ENCODE measurements around the gene IFT122.

The IFT122 gene

DNA sequence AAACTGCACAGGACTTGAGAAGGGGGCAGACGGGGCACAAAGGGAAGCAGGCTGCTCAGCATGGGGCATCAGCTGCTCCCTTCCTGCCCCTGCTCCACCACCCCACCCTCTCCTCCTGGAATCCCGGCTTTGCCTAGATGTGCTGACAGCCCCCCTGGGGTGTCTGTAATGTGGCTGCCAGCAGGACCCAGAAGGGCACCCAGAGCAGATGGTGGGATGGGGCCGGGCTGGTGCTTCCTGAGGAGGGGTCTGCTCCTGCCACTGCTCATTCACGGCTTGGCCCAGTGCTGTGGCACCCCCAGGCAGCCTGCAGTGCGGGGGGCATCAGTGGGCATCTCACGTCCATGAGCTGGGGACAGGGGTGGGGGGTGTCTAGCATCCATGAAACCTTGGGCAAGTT, 113.1 kb downstream of the IFT122 start:
- FAIRE-seq: no peak
- no peak for DNase-seq (ENCODE audit: insufficient read length, low spot score)
- TF ChIP-seq TAF1 (IDR thresholded peaks at IDR 0.05; ENCODE audit: low read depth, low read length): no peak
- TF ChIP-seq POLR2AphosphoS5 (IDR thresholded peaks at IDR 0.05; ENCODE audit: low read depth, low read length): no peak
- TF ChIP-seq POLR2A (IDR thresholded peaks at IDR 0.05; ENCODE audit: low read depth, low read length): no peak
- no peak for TF ChIP-seq PAX5 (IDR thresholded peaks at IDR 0.05; ENCODE audit: insufficient read depth, low read length, severe bottlenecking)
- TF ChIP-seq SPI1 (IDR thresholded peaks at IDR 0.05; ENCODE audit: low read depth, low read length): no peak
- no peak for TF ChIP-seq POU2F2 (IDR thresholded peaks at IDR 0.05; ENCODE audit: low read depth, low read length)

DNA sequence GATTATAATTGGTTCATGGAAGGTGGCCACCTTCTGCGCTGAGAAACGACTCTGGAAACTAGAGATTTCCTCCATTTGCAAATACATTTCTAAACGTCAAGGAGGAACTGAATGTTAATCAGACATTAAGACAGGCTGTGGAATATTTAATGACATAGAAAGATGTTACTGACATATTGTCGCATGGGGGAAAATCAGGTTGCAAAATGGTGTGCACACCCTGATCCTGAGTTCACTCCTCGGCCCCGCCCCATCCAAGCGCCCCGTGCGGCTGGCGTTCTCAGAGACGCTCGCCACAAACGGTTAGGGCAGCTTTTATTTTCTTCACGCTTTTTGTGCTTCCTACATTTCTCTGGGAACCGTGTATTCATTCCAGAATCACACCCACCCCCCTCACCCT, 113.7 kb downstream of the IFT122 start:
- FAIRE-seq (peak; percentile 64), DNase-seq (ENCODE audit: insufficient read length, low spot score) (no peak)
- TF ChIP-seq POLR2AphosphoS5 (IDR thresholded peaks at IDR 0.05; ENCODE audit: low read depth, low read length) (no peak), POLR2A (IDR thresholded peaks at IDR 0.05; ENCODE audit: low read depth, low read length) (no peak), TAF1 (IDR thresholded peaks at IDR 0.05; ENCODE audit: low read depth, low read length) (no peak), POU2F2 (IDR thresholded peaks at IDR 0.05; ENCODE audit: low read depth, low read length) (no peak), PAX5 (IDR thresholded peaks at IDR 0.05; ENCODE audit: insufficient read depth, low read length, severe bottlenecking) (no peak), SPI1 (IDR thresholded peaks at IDR 0.05; ENCODE audit: low read depth, low read length) (no peak)

DNA sequence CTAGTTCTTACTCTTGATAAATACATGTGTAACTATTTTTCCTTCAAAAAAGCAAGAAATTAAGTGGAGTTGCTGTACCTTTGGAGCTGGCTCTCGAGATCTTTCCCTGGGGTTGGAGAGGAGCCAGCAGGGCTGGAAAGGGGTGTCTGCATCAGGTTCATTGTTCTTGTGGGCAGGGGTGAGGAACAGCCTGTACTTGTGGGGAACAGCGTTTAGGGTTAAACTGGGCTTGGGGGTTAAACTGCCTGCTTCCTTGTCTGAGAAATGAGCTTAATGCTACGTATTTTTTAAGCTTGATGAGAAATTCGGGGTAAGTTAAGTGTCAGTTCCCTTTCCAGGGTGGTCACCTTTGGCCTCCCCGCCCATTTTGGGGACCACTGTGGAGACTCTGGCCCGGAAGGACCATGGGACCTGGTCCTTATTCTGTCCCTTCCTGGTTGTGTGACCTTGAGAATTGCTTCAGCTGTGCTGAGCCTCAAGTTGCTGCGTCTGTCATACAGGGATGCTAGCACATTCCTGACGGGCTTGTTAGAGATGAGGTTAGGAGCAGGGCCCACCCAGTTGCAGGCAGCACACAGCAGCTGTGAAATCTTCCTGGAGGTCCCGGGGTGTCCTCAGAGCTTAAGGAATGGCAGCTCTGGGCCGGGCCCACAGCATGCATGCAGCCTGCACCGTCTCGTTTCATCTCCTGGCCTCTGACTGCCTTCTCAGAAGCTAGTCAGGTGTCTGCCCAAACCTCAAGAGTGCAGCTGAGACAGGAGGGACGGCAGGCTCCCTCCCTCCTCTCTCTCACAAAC, 114.5 kb downstream of the IFT122 start:
- DNase-seq (ENCODE audit: insufficient read length, low spot score) (no peak), FAIRE-seq (no peak)
- TF ChIP-seq SPI1 (IDR thresholded peaks at IDR 0.05; ENCODE audit: low read depth, low read length) (no peak), PAX5 (IDR thresholded peaks at IDR 0.05; ENCODE audit: insufficient read depth, low read length, severe bottlenecking) (no peak), POLR2A (IDR thresholded peaks at IDR 0.05; ENCODE audit: low read depth, low read length) (no peak), POLR2AphosphoS5 (IDR thresholded peaks at IDR 0.05; ENCODE audit: low read depth, low read length) (no peak), TAF1 (IDR thresholded peaks at IDR 0.05; ENCODE audit: low read depth, low read length) (no peak), POU2F2 (IDR thresholded peaks at IDR 0.05; ENCODE audit: low read depth, low read length) (no peak)

DNA sequence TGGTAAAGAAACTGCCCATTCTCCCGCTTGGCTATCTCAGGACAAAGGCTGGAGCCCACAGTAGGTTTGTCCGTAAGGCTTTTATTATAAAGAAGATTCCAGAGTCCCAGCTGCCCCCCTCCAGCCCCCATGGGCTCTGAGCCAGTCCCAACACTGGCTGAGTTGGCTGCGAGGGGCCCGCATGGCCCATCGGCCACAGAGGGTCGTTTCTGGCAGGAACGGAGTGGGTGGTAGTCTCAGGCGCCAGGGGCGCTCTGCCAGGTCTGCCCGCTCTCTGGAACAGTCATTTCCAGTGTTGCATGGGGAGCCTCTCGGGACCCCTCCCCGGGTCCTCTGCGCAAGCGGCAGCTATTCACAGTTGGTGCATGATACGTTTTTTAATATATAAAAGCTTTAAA, 115.1 kb downstream of the IFT122 start:
- DNase-seq (ENCODE audit: insufficient read length, low spot score) (no peak), FAIRE-seq (no peak)
- no peak for TF ChIP-seq PAX5 (IDR thresholded peaks at IDR 0.05; ENCODE audit: insufficient read depth, low read length, severe bottlenecking)
- TF ChIP-seq POLR2A (IDR thresholded peaks at IDR 0.05; ENCODE audit: low read depth, low read length): no peak
- TF ChIP-seq POLR2AphosphoS5 (IDR thresholded peaks at IDR 0.05; ENCODE audit: low read depth, low read length): no peak
- TF ChIP-seq POU2F2 (IDR thresholded peaks at IDR 0.05; ENCODE audit: low read depth, low read length): no peak
- no peak for TF ChIP-seq SPI1 (IDR thresholded peaks at IDR 0.05; ENCODE audit: low read depth, low read length)
- TF ChIP-seq TAF1 (IDR thresholded peaks at IDR 0.05; ENCODE audit: low read depth, low read length): no peak

DNA sequence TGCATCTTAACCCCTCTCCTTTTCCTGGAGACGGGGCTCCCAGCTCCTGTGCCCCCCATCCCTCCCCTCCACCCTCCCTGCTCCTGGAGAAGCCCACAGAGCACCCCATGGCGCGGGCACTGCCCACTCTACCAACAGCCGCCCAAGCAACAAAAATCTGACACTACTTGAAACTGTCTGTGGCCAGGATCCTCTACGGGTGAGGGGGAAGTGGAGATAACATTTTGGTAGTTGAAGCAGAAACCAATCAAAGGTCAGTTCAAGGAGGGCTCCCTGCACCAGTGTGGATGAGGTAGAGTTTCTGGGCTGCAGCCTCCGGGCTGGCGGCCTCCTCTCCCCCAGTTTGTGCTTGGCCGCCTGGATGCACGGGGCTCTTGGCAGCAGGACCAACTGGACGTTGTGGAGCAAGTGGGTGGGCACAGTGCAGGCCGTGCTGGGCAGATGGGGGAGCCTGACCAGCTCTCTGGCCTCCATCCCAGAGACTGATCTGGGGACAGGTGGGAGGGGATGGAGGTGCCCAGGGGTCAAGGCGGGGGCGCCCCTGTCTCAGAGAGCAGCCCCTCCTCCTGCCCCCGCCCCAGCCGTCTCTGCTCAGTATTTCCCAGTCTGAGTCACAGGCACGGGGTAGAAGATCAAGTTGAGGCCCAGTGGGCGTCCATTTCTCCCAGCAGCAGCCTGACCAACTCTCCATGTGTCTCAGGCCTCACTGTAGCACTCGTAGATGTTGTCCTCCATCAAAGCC, 115.8 kb downstream of the IFT122 start:
- FAIRE-seq (no peak), DNase-seq (ENCODE audit: insufficient read length, low spot score) (no peak)
- TF ChIP-seq SPI1 (IDR thresholded peaks at IDR 0.05; ENCODE audit: low read depth, low read length) (peak; percentile 13; the same call in 1 of the 2 replicates), POU2F2 (IDR thresholded peaks at IDR 0.05; ENCODE audit: low read depth, low read length) (no peak)

DNA sequence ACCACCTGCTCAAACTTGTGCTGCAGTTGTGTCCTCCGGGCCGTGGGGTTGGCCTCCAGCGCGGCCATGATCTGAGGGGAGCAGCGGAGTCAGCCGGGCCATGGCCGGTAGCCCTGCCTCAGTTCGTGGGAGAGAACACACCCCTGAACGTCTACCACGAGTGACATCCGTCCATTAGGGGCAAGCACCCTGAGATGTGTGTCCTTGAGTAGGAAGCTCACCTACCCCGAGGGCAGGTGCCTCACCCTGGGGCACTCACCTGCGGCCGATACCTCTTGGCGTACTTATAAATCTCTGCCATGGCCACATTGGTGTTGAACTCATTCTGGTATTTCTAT, 116.3 kb downstream of the IFT122 start:
- TF ChIP-seq POLR2A (IDR thresholded peaks at IDR 0.05; ENCODE audit: low read depth, low read length) (no peak), SPI1 (IDR thresholded peaks at IDR 0.05; ENCODE audit: low read depth, low read length) (no peak), POU2F2 (IDR thresholded peaks at IDR 0.05; ENCODE audit: low read depth, low read length) (no peak), TAF1 (IDR thresholded peaks at IDR 0.05; ENCODE audit: low read depth, low read length) (no peak), PAX5 (IDR thresholded peaks at IDR 0.05; ENCODE audit: insufficient read depth, low read length, severe bottlenecking) (no peak), POLR2AphosphoS5 (IDR thresholded peaks at IDR 0.05; ENCODE audit: low read depth, low read length) (no peak)
- FAIRE-seq (no peak), DNase-seq (ENCODE audit: insufficient read length, low spot score) (no peak)

DNA sequence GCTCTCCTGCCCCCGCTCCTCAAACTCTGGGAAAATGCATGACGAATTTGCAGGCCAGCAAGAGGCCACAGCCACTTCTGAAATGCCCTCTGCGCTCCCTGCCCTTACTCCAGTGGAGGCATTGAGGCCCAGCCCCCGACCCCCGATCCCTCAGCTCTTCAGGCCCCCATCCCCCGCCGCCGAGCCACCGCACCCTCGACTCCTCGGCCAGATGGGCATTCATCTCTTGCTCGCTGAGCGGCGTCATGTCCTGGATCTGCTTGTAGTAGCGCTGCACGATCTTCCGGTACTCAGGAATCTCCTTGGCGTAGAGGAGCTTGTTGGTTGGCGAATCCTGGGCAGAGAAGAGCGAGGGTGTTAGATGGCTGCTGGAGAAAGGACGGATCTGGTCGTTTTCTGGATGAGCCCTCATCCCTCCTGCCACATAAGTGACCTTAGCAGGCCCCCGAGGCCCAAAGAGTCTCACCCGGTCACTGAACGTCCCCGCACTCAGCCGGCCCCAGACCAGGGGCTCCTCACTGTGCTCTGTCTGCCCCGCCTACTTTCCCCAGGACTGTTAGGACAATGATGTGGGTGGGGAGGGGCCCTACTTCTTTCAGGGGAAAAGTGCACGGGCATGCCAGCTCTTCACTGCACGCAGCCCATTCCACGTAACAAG, 117.0 kb downstream of the IFT122 start:
- TF ChIP-seq SPI1 (IDR thresholded peaks at IDR 0.05; ENCODE audit: low read depth, low read length) (no peak), PAX5 (IDR thresholded peaks at IDR 0.05; ENCODE audit: insufficient read depth, low read length, severe bottlenecking) (no peak), POU2F2 (IDR thresholded peaks at IDR 0.05; ENCODE audit: low read depth, low read length) (no peak), TAF1 (IDR thresholded peaks at IDR 0.05; ENCODE audit: low read depth, low read length) (no peak), POLR2AphosphoS5 (IDR thresholded peaks at IDR 0.05; ENCODE audit: low read depth, low read length) (no peak), POLR2A (IDR thresholded peaks at IDR 0.05; ENCODE audit: low read depth, low read length) (no peak)
- DNase-seq (ENCODE audit: insufficient read length, low spot score) (no peak), FAIRE-seq (no peak)

DNA sequence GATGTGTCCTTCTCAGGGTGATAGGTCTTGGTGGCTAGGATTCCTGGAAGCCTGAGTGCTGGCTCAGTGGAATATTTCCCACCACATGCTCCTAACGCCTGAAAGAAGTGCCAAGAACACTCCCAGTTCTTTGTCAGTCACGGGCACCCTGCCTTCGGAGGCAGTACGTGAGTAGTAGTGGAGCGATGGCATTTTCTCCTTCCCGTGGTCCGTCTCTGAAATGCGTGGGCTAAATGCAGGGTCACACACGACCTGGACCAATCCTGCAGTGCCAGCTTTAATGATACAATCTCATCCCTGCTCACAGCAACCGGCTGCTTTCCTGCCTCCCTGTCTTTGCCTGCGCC, 117.5 kb downstream of the IFT122 start:
- DNase-seq (ENCODE audit: insufficient read length, low spot score) (no peak), FAIRE-seq (no peak)
- TF ChIP-seq POLR2A (IDR thresholded peaks at IDR 0.05; ENCODE audit: low read depth, low read length) (no peak), POU2F2 (IDR thresholded peaks at IDR 0.05; ENCODE audit: low read depth, low read length) (no peak), POLR2AphosphoS5 (IDR thresholded peaks at IDR 0.05; ENCODE audit: low read depth, low read length) (no peak)

DNA sequence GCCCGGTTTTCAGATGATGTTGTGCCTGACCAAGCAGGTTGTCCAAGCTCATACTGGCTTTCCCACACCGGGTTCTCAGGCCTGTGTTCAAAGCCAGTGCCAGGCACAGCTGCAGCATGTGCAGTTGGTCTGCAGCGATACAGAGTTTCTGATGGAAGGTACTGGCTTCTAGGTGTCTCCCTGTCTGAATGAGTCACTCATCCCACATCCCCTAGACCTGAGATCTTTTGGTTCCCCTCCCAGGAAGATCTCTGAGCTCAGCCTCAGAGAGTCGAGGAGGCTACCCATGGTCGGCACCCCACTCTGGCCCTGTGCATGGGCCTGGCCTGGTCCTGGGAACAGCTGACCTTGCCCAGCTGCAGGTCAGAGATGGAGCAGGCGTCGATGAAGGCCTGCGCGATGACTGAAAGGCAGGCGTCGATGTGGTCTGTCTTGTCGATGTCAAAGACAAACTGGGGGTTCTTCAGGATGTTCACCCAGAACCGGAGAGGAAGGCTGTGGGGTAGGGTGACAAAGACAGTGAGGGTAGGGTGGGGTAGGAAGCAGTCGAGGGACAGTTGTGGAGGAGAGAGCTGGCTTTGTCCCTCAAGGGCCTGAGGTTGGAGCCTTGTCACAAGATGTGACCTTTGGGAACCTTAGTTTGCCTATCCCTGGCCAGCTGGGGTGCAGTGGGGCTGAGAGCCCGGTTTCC, 118.2 kb downstream of the IFT122 start:
- no peak for DNase-seq (ENCODE audit: insufficient read length, low spot score)
- FAIRE-seq: no peak
- TF ChIP-seq SPI1 (IDR thresholded peaks at IDR 0.05; ENCODE audit: low read depth, low read length) (no peak), POU2F2 (IDR thresholded peaks at IDR 0.05; ENCODE audit: low read depth, low read length) (no peak), TAF1 (IDR thresholded peaks at IDR 0.05; ENCODE audit: low read depth, low read length) (no peak), POLR2A (IDR thresholded peaks at IDR 0.05; ENCODE audit: low read depth, low read length) (no peak), POLR2AphosphoS5 (IDR thresholded peaks at IDR 0.05; ENCODE audit: low read depth, low read length) (no peak)

Measured in GM12891 (cell line).